Left lung (tissue), 10 donors: Measurements from ENCODE around the gene PRICKLE4. TPM values are rescaled to one million over a fixed set of nuclear protein-coding genes. Genes with fewer than 3 reads are reported as not detected.

ENCODE experiments used
- ATAC-seq: fragments of 200-7000 bp; cut with Tn5 transposase; one replicate; pipeline ENCODE4 v1.9.1; 2020; ENCODE audit warnings: moderate library complexity
- DNase-seq, 4 donors: peaks; one replicate each; pipeline ENCODE4 v3.0.0-alpha.2; 2013 to 2020
- H3K27ac ChIP-seq, 2 donors: fragments of 200-600 bp; sonication (generic) in 1 of 2; one replicate each; pipeline versions ENCODE4 v1.5.0 to v1.8.0; 2020 to 2021
- H3K27me3 ChIP-seq, 2 donors: fragments of 200-600 bp; sonication (generic) in 1 of 2; one replicate each; pipeline versions ENCODE4 v1.5.0 to v1.8.0; 2020 to 2021
- H3K36me3 ChIP-seq, 2 donors: fragments of 200-600 bp; sonication (generic) in 1 of 2; one replicate each; pipeline versions ENCODE4 v1.5.0 to v1.8.0; 2020 to 2021
- H3K4me1 ChIP-seq, 2 donors: fragments of 200-600 bp; one replicate each; pipeline ENCODE4 v1.8.0; 2021
- H3K4me3 ChIP-seq, 2 donors: fragments of 200-600 bp; sonication (generic) in 1 of 2; one replicate each; pipeline versions ENCODE4 v1.5.0 to v1.8.0; 2020 to 2021; ENCODE audit warnings: mild to moderate bottlenecking in 1 of 2
- H3K9me3 ChIP-seq, 2 donors: fragments of 200-600 bp; sonication (generic) in 1 of 2; one replicate each; pipeline versions ENCODE4 v1.5.0 to v1.8.0; 2020 to 2021
- CTCF ChIP-seq, 2 donors: fragments of 200-600 bp; sonication (generic) in 1 of 2; IDR thresholded peaks; one replicate each; pipeline versions ENCODE4 v1.5.0 to v1.8.0; 2021; ENCODE audit warnings: antibody characterized with exemption in 2 of 2
- intact Hi-C, 2 donors: fragments of 100-400 bp; cut with DNase I; formaldehyde crosslinking; loops; one replicate each; pipeline versions ENCODE4 v1.11.2 to v1.14.2; 2022
- polyA plus RNA-seq, 6 donors: library from polyadenylated mRNA; unstranded; fragments of 120-200 nt; gene quantifications; one replicate each; pipeline ENCODE4 v1.2.1, GENCODE V29; 2013; ENCODE audit not compliant: insufficient read length in 6 of 6
- total RNA-seq, 2 donors: library from RNA; stranded (reverse); fragmentation: NEBNext Ultra II Directional; extraction: Animal tissue kit (Norgen Biotek cat#: 25700); gene quantifications; one replicate each; pipeline ENCODE4 v1.2.1, GENCODE V29; 2021
- donor health status: DM: no; HTN: yes; CAD: no.
- donor health status: DM: no; HTN: no; CAD: no.

Gene PRICKLE4
- total and polyA plus RNA-seq, 8 donors, result 4.5 to 13.7 (median 10.3) TPM

GRCh38 chr6:41755895-41756294 is 24.7 kb upstream of the PRICKLE4 start:
- H3K4me3 ChIP-seq, result no peak overlapping the region
- H3K36me3 ChIP-seq, result no peaks in the 10 kb centered on the region
- H3K9me3 ChIP-seq, result no peaks in the 10 kb centered on the region
- H3K27me3 ChIP-seq, result no peaks in the 10 kb centered on the region
- no peak for ATAC-seq
- intact Hi-C loops, result no loop called here
- TF ChIP-seq CTCF (IDR thresholded peaks at IDR 0.05), result no peak
- H3K4me1 ChIP-seq, result no peaks in the 10 kb centered on the region
- DNase-seq, result no peak
- H3K27ac ChIP-seq, result no peak overlapping the region

GRCh38 chr6:41756354-41756753 is 24.2 kb upstream of the PRICKLE4 start:
- Histone ChIP-seq H3K27ac (no peak overlapping the region), H3K9me3 (no peaks in the 10 kb centered on the region), H3K4me3 (no peak overlapping the region), H3K36me3 (no peaks in the 10 kb centered on the region), H3K27me3 (no peaks in the 10 kb centered on the region), H3K4me1 (no peaks in the 10 kb centered on the region)
- DNase-seq (no peak), ATAC-seq (no peak)
- no peak for TF ChIP-seq CTCF (IDR thresholded peaks at IDR 0.05)
- intact Hi-C loops, result no loop called here

DNA sequence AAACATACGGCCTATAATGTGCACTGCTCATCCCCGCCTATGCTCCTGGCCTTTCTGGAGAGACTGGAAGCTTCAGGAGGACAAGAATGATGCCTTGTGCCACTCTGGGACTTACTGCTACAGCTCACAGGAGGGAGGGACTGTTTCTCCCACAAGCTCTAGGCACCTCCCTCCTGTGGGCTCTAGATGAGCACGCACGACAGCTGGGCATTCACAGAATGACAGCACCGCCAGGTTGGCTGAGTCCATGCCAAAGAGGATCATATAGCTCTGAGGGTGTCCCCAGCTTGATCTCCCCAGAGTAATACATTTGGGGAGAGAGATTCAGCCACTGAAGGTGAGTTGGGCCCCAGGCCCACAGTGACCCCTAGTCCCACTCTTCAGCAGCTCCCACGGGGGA is 23.3 kb upstream of the PRICKLE4 start:
- ATAC-seq (no peak), DNase-seq (no peak)
- no peaks in the 10 kb centered on the region for H3K4me1 ChIP-seq
- no peaks in the 10 kb centered on the region for H3K9me3 ChIP-seq
- H3K36me3 ChIP-seq, result no peaks in the 10 kb centered on the region
- H3K27ac ChIP-seq, result no peak overlapping the region
- no peaks in the 10 kb centered on the region for H3K27me3 ChIP-seq
- no peak overlapping the region for H3K4me3 ChIP-seq
- intact Hi-C loops, result no loop called here
- TF ChIP-seq CTCF (IDR thresholded peaks at IDR 0.05), result no peak

DNA sequence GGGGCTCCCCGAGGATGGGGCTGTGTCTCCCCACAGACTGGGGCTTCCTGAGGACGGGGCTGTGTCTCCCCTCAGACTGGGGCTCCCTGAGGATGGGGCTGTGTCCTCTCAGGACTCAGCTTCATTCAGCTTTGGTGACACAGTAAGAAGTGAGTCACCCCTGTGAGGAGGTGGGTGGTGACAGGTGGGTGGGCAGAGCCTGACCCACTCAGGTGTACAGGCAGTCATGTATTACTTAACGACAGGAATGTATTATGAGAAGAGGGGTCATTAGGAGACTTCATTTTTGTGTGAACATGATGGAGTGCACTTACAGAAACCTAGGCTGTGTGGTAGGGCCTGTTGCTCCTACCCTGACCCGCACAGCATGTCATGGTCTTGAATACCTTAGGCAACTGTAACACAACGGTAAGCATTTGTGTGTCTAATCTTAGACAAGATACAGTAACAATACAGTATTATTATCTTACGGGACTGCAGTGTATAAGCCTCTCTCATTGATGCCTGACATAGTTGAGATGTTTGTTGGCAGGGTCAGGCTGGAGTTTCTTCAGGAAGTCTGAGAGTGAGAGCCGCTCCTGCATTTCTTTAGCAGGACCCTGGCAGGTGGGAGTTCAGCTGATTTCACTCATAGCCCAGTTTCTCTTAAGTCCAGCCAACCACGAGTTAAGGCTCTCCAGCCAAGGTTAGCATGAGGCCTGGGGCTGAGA is 22.5 kb upstream of the PRICKLE4 start:
- H3K27ac ChIP-seq, result no peak overlapping the region
- no peak for TF ChIP-seq CTCF (IDR thresholded peaks at IDR 0.05)
- ATAC-seq (peak; percentile 45), DNase-seq (no peak)
- no peaks in the 10 kb centered on the region for H3K36me3 ChIP-seq
- H3K4me1 ChIP-seq, result no peaks in the 10 kb centered on the region
- H3K9me3 ChIP-seq, result no peaks in the 10 kb centered on the region
- H3K27me3 ChIP-seq, result no peaks in the 10 kb centered on the region
- intact Hi-C loops, result no loop called here
- H3K4me3 ChIP-seq, result no peak overlapping the region

DNA sequence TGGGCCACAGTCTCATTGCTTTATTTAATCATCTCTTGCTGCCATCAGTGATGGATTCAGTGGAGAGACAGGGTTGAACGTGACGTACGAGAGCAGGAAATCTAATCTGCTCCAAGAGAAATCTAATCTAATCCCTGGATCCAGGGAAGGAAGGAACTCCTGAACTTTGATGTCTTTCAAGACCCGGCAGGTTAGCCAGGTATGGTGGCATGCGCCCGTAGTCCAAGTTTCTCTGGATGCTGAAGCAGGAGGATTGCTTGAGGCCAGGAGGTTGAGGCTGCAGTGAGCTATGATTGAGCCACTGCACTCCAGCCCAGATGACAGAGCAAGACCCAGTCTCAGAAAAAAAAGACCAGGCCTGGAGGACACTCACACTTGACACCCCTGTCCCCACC is 21.9 kb upstream of the PRICKLE4 start:
- no peaks in the 10 kb centered on the region for H3K4me1 ChIP-seq
- H3K9me3 ChIP-seq, result no peaks in the 10 kb centered on the region
- no peak for DNase-seq
- no peaks in the 10 kb centered on the region for H3K27me3 ChIP-seq
- TF ChIP-seq CTCF (IDR thresholded peaks at IDR 0.05), result no peak
- no peak overlapping the region for H3K27ac ChIP-seq
- H3K36me3 ChIP-seq, result no peaks in the 10 kb centered on the region
- no peak for ATAC-seq
- H3K4me3 ChIP-seq, result no peak overlapping the region
- intact Hi-C loops, result no loop called here
